HepG2 (cell line): ENCODE measurements around the gene NFKBIA. TPM values are rescaled to one million over a fixed set of nuclear protein-coding genes. Genes with fewer than 3 reads are reported as not detected.

ENCODE experiments used
- ATAD3A ChIP-seq: sonication (generic); formaldehyde crosslinking; IDR thresholded peaks from 2 replicates; pipeline ENCODE4 v1.4.0; 2020; ENCODE audit warnings: missing genetic modification reagents
- DPF2 ChIP-seq: sonication (generic); formaldehyde crosslinking; IDR thresholded peaks from 2 replicates; pipeline ENCODE4 v1.4.0; 2020; ENCODE audit warnings: mild to moderate bottlenecking, low read depth, missing genetic modification reagents, borderline replicate concordance
- GATAD2A ChIP-seq: IDR thresholded peaks from 2 replicates; pipeline ENCODE4 v1.6.1; 2016
- HDAC1 ChIP-seq: sonication (generic); formaldehyde crosslinking; IDR thresholded peaks from 2 replicates; pipeline ENCODE4 v1.5.1; 2020; ENCODE audit warnings: mild to moderate bottlenecking, missing genetic modification reagents
- HNF4G ChIP-seq, 2 experiments: sonication (generic) in 1 of 2; formaldehyde crosslinking in 1 of 2; IDR thresholded peaks; 2 replicates each; pipeline versions ENCODE4 v1.4.0 to v1.6.1; 2011 to 2020; ENCODE audit warnings: borderline replicate concordance in 2 of 2, low read depth in 2 of 2, mild to moderate bottlenecking in 2 of 2, low read length in 1 of 2, missing genetic modification reagents in 1 of 2, moderate library complexity in 1 of 2
- ISX ChIP-seq: sonication (generic); formaldehyde crosslinking; conservative IDR thresholded peaks from 2 replicates; pipeline ENCODE4 v1.5.0; 2020; ENCODE audit warnings: missing genetic modification reagents
- RAD21 ChIP-seq: fragments of 450-650 bp; formaldehyde crosslinking; IDR thresholded peaks from 2 replicates; pipeline ENCODE4 v1.5.0; 2020; ENCODE audit warnings: mild to moderate bottlenecking
- SKI ChIP-seq: fragments of 450-650 bp; IDR thresholded peaks from one replicate; pipeline ENCODE4 v1.6.1; 2018; ENCODE audit warnings: mild to moderate bottlenecking; ENCODE audit not compliant: partially characterized antibody
- TBX3 ChIP-seq: fragments of 450-650 bp; IDR thresholded peaks from 2 replicates; pipeline ENCODE4 v1.6.1; 2017; ENCODE audit warnings: antibody characterized with exemption, mild to moderate bottlenecking, inconsistent platforms, borderline replicate concordance
- WIZ ChIP-seq: sonication (generic); formaldehyde crosslinking; IDR thresholded peaks from 2 replicates; pipeline ENCODE4 v1.5.1; 2020; ENCODE audit warnings: mild to moderate bottlenecking, missing genetic modification reagents
- YEATS2 ChIP-seq: sonication (generic); formaldehyde crosslinking; IDR thresholded peaks from 2 replicates; pipeline ENCODE4 v1.4.0; 2020; ENCODE audit warnings: missing genetic modification reagents, borderline replicate concordance
- ZBTB25 ChIP-seq: IDR thresholded peaks from 2 replicates; pipeline ENCODE4 v1.6.1; 2018; ENCODE audit warnings: missing genetic modification reagents
- ZFP90 ChIP-seq: sonication (generic); formaldehyde crosslinking; IDR thresholded peaks from 2 replicates; pipeline ENCODE4 v1.8.0; 2022; ENCODE audit warnings: missing genetic modification reagents, mild to moderate bottlenecking, inconsistent platforms, borderline replicate concordance
- ZMYM2 ChIP-seq: sonication (generic); formaldehyde crosslinking; IDR thresholded peaks from 2 replicates; pipeline ENCODE4 v1.8.0; 2022; ENCODE audit warnings: mild to moderate bottlenecking, missing genetic modification reagents
- ZNF253 ChIP-seq: sonication (generic); formaldehyde crosslinking; IDR thresholded peaks from 2 replicates; pipeline ENCODE4 v1.8.0; 2022; ENCODE audit warnings: mild to moderate bottlenecking, missing genetic modification reagents, borderline replicate concordance
- ZNF383 ChIP-seq: sonication (generic); formaldehyde crosslinking; IDR thresholded peaks from 2 replicates; pipeline ENCODE4 v1.4.0; 2020; ENCODE audit warnings: missing genetic modification reagents, mild to moderate bottlenecking, borderline replicate concordance
- ZNF672 ChIP-seq: sonication (generic); formaldehyde crosslinking; IDR thresholded peaks from 2 replicates; pipeline ENCODE4 v1.8.1; 2022; ENCODE audit warnings: missing genetic modification reagents
- ZNF713 ChIP-seq: sonication (generic); formaldehyde crosslinking; IDR thresholded peaks from 2 replicates; pipeline ENCODE4 v1.4.0; 2020; ENCODE audit warnings: mild to moderate bottlenecking, missing genetic modification reagents
- ZNF724P ChIP-seq: sonication (generic); formaldehyde crosslinking; IDR thresholded peaks from 2 replicates; pipeline ENCODE4 v1.8.0; 2022; ENCODE audit warnings: missing genetic modification reagents, borderline replicate concordance
- ZNF770 ChIP-seq: sonication (generic); formaldehyde crosslinking; IDR thresholded peaks from 2 replicates; pipeline ENCODE4 v1.5.0; 2020; ENCODE audit warnings: mild to moderate bottlenecking, missing genetic modification reagents
- ZSCAN30 ChIP-seq: sonication (generic); formaldehyde crosslinking; IDR thresholded peaks from 2 replicates; pipeline ENCODE4 v1.5.0; 2020; ENCODE audit warnings: mild to moderate bottlenecking, missing genetic modification reagents
- polyA plus RNA-seq, 8 experiments: library from polyadenylated mRNA; depleted of rRNA in 3 of 8; stranded (reverse) in 7 of 8; unstranded in 1 of 8; fragments of >200 nt; fragmentation: Illumina TruSeq in 4 of 8; extraction: Trizol in 4 of 8; gene quantifications; 2 replicates each; pipeline versions ENCODE4 v1.2.1 to v1.2.3, GENCODE V29; 2011 to 2016; ENCODE audit warnings: low read depth in 4 of 8, missing spikeins in 1 of 8, mixed read lengths in 1 of 8; ENCODE audit not compliant: insufficient read depth in 1 of 8
- total RNA-seq, 5 experiments: library from RNA; depleted of rRNA; stranded (reverse); fragments of >200 nt; fragmentation: Illumina TruSeq; extraction: Trizol; gene quantifications; 2 replicates each; pipeline ENCODE4 v1.2.3, GENCODE V29; 2016; ENCODE audit warnings: low read depth in 1 of 5
- TF ChIP-seq, protein P1 (sequence below): sonication (generic); formaldehyde crosslinking; IDR thresholded peaks from 2 replicates; pipeline ENCODE4 v1.4.0; 2020; ENCODE audit warnings: low read depth, mild to moderate bottlenecking, missing genetic modification reagents

The NFKBIA gene
- total and polyA plus RNA-seq, 2 of the 13 experiments (the other 11 are each of a cell fraction or from before 2014, with no cell fraction given): 197 to 319 TPM

- TF ChIP-seq ZNF770 (no peak), WIZ (CRISPR knock-in tag) (no peak), ZNF724P (CRISPR knock-in tag) (no peak), ZSCAN30 (CRISPR knock-in tag) (no peak), ZBTB25 (CRISPR knock-in tag) (no peak), ATAD3A (CRISPR knock-in tag) (no peak), ZNF672 (CRISPR knock-in tag) (no peak), ZNF713 (CRISPR knock-in tag) (no peak), DPF2 (CRISPR knock-in tag) (no peak), ZNF383 (CRISPR knock-in tag) (no peak), TBX3 (no peak), ZFP90 (CRISPR knock-in tag) (no peak), ZNF253 (CRISPR knock-in tag) (no peak), HNF4G (IDR thresholded peaks at IDR 0.05; ENCODE audit: borderline replicate concordance, low read depth, low read length) (no peak), HNF4G (CRISPR knock-in tag; IDR thresholded peaks at IDR 0.05; ENCODE audit: borderline replicate concordance, low read depth) (no peak), SKI (no peak), ZMYM2 (CRISPR knock-in tag) (no peak), YEATS2 (CRISPR knock-in tag) (no peak), HDAC1 (CRISPR knock-in tag) (no peak), RAD21 (CRISPR knock-in tag) (no peak), GATAD2A (CRISPR knock-in tag) (no peak), ISX (CRISPR knock-in tag) (no peak)
- TF ChIP-seq, protein P1, sequence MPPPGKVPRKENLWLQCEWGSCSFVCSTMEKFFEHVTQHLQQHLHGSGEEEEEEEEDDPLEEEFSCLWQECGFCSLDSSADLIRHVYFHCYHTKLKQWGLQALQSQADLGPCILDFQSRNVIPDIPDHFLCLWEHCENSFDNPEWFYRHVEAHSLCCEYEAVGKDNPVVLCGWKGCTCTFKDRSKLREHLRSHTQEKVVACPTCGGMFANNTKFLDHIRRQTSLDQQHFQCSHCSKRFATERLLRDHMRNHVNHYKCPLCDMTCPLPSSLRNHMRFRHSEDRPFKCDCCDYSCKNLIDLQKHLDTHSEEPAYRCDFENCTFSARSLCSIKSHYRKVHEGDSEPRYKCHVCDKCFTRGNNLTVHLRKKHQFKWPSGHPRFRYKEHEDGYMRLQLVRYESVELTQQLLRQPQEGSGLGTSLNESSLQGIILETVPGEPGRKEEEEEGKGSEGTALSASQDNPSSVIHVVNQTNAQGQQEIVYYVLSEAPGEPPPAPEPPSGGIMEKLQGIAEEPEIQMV (CRISPR knock-in tag): no peak
Observed at GRCh38 chr14:35352274-35353233, 52.0 kb downstream of the NFKBIA start (continued).
